Midbrain (tissue), 1 donor: Measurements from ENCODE around the gene BACH2.
"Not testable (repeated sequence)": the region's sequence is repeated elsewhere in the genome, so short reads cannot be mapped to it uniquely, and the experiment has no call there.

Experiments
- DNase-seq: peaks from one replicate; lab custom pipeline; 2025; lab: John Stamatoyannopoulos, UW

BACH2 gene

DNA sequence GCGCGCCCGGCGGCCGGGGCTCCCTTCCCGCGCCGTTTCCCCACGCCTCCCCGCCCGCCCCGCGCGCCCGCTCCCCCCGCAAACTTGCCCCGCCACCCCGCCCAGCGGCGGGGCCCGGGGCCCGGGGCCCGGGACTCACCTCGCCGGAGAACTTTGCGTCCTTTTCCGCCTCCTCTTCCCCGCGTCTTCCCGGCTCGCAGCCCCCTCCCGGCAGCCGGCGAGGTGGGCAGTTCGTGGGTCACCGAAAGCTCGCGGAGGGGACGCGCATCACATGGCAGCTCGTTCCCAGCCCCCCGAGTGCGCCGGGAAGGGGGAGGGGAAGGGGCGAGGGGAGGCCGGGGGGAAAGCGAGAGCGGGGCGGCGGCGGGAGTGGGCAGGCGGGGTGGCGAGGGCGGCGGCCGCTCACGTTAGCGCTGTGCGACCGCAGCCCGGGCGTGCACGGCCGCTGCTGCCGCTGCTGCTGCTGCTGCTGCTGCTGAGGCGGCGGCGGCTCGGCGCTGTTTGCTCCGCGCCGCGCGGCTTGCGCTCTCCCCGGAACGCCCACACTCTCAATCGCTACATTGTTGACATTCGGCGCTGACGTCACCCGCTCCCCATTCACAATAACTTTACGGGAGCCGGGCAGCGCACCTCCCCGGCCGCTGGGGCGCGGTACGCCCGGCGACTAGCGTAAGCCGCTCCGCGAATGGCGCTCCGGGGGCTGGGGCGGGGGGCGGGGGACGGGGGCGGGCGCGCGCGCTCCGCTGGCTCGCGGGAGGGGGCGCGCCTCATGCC, at the start of gene BACH2:
BACH2 (minus strand) TSS at position 503 of the 774 bp plus-strand sequence. CDS start 287,999 bp downstream, outside the sequence.
- DNase-seq, result peak; percentile 93

DNA sequence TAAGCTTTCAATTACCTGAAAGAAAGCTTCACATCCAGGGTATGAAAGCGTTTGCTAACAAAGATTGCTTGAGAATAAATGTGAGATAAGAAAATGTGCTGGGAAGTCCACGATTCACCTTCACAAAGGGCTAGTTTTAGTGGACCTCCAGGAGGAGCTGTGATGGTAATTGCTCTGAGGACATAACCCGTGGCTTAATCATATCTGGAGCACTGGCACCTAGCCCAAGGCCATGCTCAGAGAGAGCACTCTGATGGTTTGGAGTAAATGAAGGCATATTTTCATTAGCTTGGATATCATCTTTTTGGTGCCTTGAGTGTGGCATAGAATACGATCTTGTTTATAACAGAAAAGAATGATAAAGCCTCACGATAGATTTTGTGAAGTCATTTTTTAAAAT, 46.9 kb upstream of the BACH2 start:
- no peak for DNase-seq

DNA sequence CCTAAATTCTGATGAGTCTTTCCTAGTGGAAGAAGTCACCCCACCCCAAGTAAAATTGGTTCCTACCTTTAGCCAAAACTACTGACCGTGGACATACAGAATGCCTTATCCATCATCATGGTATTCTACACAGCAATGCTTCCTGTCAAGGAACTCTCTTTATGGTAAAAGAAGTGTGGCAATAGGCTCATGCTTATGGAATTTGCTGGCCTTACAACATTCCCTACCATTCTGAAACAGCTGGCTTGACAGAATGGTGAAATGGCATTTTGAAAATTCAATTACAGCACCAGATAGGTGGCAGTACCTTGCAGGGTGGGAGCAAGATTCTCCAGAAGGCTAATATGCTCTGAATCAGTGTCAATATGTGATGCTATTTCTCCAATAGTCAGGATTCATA, 41.8 kb upstream of the BACH2 start:
- no peak for DNase-seq

DNA sequence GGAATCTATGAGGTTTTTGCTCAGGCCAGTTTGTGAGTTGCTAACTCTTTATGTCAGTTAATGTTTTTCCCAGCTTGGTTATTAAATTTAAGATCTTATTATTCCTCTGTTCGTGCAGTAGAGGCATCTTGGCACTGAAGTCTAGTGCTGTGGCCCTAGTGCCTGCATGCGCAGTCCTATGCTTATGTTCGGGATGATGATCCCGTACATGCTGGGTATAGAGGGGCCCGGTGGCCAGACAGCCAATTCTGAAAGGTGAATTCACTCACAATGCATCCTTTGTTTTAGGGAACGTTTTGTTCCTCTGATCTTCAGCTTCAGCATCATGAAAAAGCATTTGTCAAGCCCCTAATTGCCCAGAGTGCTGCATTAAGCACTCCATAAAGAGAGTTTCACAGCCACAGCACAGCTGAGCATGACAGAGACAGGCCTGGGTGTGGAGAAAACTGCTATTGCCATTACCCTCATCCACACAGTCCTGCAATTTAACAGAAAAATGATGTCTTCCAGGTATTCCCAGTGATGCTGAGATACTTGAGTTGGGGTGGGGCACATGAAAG, 39.8 kb upstream of the BACH2 start:
- DNase-seq, result no peak

DNA sequence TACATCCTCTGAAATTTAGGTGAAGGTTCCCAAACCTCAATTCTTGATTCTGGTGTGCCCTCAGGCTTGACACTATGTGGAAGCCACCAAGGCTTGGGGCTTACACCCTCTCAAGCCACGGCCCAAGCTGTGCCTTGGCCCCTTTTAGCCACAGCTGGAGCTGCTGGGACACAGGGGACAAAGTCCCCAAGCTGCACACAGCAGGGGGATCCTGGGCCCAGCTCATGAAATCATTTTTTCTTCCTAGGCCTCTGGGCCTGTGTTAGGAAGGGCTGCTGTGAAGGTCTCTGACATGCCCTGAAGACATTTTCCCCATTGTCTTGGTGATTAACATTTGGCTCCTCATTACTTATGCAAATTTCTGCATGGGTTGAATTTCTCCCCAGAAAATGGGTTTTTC, 37.3 kb upstream of the BACH2 start:
- no peak for DNase-seq

DNA sequence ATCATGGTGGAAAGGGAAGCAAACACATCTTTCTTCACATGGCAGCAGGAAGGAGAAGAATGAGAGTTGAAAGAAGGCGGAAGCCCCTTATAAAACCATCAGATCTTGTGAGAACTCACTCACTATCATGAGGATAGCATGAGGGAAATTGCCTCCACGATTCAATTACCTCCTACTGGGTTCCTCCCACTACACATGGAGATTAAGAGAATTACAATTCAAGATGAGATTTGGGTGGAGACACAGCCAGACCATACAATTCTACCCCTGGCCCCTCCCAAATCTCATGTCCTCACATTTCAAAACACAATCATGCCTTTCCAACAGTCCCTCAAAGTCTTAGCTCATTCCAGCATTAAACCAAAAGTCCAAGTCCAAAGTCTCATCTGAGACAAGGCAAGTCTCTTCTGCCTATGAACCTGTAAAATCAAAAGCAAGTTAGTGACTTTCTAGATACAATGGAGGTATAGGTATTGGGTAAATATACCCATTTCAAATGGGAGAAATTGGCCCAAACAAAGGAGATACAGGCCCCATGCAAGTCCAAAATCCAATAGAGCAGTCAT, 36.4 kb upstream of the BACH2 start:
- not testable (repeated sequence) for DNase-seq

DNA sequence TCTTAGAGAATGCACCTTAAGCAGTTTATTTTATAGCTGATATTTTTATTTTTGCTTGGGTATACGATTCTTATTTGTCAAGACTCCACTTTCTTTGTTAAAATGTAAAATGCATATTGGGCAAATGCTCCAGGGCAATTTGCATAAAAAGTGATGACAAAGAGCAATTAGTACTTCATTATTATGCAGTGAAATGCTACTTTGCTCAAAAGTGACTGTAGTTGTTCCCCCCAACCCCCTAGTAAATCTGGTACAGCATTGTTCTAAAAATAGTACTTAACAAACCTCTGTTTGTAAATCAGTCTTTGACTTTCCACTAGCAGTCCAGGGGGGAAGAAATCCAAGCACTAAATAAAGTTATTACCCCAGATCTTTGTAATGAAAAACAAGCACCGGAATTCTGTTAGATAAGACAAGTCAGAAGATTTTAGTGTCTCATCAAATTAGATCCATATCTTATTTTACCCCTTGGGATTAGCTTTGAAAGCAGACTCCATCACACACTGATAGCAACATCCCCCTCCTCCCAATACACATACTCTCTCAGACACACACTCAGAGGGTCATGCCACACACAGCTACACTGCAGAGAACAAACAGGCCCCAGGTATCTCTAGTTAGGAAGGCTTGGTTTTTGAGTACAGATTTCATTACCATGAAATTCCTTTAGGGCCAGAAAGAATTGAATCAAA, 32.9 kb upstream of the BACH2 start:
- DNase-seq, result no peak

DNA sequence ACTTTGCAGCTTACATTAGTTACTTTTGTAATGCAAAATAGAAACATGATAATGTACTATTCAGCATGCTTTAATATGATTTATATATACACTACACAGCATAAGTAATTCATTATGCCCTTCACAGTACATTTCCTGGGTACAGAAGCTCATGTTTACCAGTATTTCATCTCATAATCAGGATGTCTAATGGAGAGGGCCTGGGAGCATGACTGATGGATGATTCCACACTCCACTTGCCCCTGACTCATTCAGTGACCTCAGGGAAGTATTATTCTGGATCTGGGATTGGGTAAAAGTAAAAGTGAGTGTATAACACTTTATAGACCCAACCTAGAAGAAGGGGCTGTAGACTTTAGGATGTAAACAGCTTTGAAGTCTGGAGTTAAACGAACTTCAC, 31.4 kb upstream of the BACH2 start:
- DNase-seq, result no peak

DNA sequence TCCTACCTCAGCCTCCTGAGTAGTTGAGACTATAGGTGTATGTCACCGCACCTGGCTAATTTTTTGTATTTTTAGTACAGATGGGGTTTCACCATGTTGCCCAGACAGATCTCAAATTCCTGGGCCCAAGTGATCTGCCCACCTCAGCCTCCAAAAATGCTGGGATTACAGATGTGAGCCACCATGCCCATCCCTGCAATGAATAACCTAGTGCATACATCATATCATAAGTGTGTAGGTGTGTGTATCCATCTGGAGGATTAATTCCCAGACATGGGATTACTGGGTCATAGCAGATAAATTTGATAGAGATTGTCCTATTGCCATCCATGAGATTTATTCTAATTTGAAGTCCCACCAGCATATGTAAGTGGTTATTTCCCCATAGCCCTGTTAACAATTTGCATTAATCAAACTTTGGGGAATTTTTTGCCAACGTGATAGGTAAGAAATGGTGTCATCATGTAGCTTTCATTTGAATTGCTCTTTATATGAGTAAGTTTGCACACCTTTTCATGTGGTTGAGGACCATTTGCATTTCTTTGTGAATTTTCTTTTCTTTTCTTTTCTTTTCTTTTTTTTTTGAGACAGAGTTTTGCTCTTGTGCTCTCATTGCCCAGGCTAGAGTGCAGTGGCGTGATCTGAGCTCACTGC, 29.9 kb upstream of the BACH2 start:
- DNase-seq, result no peak

DNA sequence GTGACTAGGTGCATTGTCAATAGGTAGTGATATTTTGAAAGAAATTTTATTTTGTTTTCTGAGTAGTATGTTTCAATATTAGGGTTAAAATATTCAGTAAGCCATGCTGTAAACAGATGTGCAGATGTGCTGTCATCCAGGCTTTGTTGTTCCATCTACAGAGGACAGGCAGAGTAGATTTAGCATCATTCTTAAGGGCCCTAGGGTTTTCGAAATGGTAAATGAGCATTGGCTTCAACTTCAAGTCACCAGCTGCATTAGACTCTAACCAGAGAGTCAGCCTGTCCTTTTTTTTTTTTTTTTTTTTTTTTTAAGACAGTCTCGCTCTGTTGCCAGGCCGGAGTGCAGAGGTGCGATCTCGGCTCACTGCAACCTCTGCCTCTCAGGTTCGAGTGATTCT, 27.1 kb upstream of the BACH2 start:
- DNase-seq, result no peak

DNA sequence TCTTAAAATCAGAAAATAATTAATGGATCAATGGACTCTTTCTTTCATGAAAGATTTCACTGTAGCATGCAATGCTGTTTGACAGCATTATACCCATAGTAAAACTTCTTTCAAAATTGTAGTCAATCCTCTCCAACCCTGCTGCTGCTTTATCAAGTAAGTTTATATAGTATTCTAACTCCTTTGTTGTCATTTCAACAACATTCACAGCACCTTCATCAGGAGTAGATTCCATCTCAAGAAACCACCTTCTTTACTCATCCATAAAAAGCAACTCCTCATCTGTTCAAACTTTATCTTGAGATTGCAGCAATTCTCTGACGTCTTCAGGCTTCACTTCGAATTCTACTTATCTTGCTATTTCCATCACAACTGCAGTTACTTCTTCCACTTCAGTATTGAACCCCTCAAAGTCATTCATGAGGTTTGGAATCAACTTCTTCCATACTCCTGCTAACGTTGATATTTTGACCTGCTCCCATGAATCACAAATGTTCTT, 26.4 kb upstream of the BACH2 start:
- no peak for DNase-seq

DNA sequence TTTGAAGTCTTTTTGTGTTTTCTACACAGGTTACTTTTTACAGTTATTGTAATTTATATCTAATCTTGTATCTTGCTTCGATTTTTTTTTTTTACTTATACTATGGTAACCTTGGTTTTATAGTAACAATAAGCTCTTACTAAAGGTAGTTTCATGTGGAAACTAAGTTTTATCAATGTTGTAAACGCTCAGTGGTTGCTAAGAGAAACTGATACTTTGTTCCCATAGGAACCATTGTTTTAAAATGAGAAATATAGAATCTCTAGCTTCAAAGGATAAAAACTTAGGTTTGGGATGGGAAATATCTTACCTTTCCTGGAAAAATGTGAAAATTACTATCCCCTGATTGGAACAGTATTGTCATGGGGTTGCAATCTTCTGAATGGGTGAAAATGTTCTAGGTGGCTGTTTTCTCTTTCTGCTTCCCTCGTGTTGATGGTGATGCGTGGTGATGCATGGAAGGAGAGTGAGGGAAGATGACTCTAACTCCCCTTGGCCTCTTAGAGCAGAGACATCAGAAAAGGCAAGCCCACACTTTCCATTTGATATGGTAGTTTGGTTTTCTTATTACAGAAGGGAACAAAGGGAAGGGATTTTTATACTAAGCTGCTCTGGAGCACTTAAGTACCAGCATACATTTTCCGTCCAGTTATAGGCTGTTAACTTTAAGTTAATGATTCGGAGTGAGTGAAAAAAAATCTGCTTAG, 23.5 kb upstream of the BACH2 start:
- no peak for DNase-seq

DNA sequence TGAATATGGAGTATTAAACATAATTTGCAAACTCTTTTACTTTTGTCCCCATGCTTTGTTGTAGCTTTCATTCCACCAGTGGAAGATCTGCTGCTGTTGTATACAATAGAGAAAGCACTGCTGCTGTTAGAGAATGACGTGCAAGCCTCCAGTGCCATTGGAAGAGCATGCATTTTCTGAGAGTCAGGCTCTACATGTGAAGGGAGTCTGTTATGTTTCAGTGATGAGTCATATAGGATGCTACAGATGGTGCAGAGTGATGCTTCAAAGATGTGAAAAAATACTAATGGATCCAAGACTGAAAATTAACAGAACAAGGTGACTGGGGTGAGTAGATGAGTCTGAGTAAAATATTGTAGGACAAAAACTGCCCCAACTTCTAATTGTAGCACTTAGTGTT, 22.4 kb upstream of the BACH2 start:
- no peak for DNase-seq

DNA sequence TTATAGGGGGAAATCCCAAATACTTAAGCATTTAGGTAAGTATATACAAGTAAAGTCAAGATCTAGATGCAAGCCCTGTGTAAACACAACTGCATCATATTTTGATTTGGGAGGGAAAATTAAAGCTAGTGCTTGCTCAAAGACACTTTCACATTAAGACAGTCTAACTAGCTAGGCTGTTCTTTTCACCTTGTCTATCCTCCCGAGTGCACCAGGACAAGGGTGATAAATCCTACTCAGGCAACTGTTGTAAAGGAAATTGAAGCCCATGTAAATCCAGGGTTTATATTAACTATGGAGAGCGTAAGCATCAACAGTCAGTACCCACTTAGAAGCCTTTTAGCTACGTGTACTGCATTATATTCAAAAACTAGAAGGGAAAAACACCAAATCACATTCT, 19.3 kb upstream of the BACH2 start:
- no peak for DNase-seq

DNA sequence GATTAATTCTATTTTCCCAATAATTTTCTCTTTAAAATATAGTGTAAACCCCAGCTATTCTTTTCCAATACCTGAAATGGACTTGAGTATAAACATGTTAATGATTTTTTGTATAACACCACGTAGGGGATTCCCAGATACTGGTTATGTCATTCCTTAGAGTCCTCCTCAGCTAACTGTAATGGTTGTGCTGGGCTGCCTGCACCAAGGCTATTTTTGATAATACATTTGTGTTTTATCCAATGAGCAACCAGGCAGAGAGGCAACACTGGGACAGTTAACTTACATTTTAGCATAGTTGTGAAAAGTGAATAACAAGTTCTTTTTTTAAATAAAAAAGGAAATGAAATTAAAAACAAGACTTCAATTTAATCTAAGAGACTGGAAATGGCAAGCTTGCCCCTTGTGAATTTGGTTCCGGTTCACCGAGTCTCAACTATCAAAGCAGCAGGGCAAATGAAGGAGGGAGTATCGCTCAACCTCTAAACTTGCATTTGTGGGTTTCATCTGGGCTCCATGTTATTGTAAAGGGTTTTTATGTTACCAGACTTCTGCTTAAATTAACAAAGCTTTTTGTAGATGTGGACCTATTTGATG, 18.8 kb upstream of the BACH2 start:
- no peak for DNase-seq

DNA sequence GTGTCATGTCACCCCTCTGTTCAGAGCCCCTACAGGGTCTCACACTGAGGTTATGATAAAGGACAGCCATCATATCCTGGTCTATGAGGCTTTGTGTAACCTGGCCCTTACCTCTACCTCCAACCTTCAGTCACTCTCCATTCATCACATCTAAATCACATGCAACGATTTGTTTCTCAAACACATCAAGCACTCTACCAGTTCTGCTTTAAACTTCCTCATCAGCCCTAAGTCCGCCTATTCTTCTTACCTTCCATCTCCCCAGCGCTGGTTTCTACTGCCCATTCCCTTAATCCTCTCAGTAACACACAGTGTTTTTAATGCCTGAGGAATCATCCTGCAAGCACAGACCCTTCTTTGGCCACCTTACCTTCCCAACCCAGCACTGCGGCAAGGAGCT, 17.9 kb upstream of the BACH2 start:
- DNase-seq, result no peak

DNA sequence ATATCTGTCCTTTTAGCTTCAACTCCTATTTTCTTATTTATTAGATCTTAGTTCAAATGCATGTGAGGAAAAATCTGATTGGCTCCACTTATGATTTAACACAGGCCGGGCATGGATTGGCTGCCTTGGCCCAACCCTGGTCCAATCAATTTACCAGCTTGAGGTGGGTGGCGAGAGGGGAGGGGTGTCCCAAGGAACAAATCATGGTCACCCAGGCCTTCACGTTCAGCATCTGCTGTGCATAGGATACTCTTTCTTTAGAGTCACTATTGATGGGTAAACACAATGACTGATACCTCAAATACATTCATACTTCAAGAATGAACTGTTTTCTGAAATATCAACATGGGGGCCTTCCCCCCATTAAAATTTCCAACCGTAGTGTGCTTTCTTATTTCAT, 14.9 kb upstream of the BACH2 start:
- no peak for DNase-seq

DNA sequence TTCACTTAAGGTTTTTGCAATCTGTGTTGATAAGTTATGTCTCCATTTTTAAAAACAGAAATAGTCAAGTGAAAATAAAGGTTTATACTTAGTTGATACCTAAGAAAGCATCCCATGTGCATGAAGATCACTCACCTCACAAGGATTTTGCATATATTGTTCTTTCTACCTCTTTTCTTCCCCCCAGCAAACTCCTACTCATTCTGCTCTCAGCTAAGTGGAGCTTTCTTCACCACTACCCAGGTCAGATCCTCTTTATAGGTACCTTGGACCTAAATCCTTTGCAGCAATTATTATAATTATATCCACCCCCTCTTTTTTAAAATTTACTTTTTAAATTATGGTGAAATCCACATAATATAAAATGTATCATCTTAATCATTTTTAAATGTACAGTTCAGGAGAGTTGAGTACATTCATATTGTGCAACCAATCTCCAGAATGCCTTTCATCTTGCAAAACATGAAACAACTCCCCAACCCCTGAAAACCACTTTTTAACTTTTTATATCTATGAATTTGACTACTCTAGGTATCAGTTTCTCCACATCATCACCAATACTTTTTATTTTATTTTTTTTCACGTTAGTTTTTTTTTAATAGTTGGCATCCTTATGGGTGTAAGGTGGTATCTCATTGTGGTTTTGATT, 9.3 kb upstream of the BACH2 start:
- DNase-seq, result no peak

DNA sequence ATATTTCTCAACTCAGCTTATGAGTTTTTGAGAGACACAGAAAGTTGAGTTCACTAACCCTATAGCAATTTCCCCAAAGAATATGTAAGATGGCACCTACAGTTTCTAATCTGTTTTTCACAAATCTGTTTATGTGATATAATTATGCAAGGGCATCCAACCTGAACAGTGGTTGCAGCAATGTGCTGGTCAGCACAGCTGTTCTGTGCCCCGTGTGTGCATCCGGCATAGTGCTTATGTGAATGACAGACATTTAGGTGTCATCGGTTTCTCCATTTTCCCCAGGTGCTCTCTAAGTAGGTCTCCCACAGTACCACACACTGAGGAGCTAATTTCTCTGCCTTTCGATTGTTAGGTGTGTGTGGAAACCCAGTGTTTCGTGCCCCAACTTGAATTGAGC, 7.7 kb upstream of the BACH2 start:
- DNase-seq, result no peak

DNA sequence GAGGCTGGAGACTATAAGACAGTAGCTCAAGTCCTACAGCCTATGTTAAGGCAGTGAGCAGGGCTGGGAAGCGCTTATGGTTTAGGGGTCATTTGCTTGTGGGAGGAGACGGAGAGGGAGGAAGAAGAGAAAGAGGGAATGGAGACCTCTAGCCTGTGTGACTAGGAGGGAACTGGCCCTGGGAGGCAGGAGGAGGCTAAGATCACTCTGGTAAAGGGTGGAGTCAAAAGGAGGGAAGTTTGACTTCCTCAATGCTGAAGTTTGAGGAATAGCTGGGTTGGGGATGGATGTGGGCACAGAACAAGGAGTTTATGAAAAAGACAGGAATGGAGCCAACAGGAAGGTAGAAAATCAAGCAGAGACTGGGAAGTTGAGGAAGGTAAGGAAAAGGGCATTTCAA, 6.4 kb upstream of the BACH2 start:
- no peak for DNase-seq

DNA sequence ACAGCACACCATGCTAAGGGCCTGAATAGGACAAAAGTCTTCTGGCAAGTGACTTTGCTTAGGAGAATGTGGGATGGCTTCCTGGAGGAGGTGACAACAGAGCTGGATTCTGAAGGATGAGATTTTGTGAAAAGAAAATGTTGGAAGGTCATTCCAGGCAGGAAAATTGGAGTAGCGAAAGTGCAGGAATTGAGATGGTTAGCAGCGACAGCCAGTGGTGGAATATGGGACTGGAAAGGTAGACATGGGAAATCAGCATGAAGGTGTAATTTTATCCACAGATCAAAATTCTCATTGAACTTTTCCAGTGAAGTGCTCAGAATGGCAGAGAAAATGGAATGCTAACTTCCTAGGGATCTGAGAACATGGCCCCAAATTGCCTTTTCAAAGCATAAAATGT, 5.7 kb upstream of the BACH2 start:
- no peak for DNase-seq
